RPMI7951 (cell line): ENCODE measurements around the gene RNF38. TPM values are rescaled to one million over a fixed set of nuclear protein-coding genes. Genes with fewer than 3 reads are reported as not detected.
"Not testable (repeated sequence)": the region's sequence is repeated elsewhere in the genome, so short reads cannot be mapped to it uniquely, and the experiment has no call there.

ENCODE experiments used
- DNase-seq: peaks from one replicate; pipeline ENCODE4 v3.0.0-alpha.2; 2012; ENCODE audit warnings: low read depth
- total RNA-seq: library from RNA; depleted of rRNA; stranded (reverse); fragments of >200 nt; shearing (Covaris generic); gene quantifications from 2 replicates; pipeline ENCODE4 v1.2.3, GENCODE V29; 2014

The RNF38 gene
- total RNA-seq, 1 experiment from 2014 or later: 25.4 TPM

DNA sequence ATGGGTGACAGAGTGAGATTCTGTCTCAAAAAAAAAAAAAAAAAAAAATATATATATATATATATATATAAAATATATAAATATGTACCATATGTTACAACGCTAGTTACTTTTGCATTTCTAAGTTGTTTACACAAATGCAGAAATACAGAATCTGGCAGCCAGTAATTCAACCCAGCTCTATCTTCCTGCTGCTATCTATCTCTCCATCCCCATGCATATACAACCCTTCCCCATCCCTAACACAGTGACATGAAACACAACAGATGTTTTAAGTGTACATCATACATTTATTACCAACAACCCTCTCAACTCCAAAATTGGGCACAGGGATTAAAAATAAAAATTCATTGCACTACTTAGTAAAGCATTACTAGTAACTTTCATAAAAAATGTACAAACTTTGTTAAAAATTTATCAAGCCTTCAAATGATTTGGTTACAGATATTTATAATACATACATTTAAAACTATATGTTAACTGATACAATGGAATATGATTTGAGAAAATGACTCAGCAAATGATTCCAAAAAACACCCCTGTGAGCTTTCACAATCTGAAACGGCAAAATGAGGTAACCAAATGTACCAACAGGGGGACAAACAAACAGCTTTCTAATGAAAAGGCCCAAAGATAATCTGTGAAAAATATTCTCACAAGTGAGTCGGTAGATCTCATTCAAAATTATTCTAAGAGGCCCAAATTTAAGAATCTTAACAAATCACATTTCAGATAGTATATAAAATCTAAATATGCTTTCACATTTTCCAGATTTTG is 63.8 kb downstream of the RNF38 start:
- DNase-seq: no peak

DNA sequence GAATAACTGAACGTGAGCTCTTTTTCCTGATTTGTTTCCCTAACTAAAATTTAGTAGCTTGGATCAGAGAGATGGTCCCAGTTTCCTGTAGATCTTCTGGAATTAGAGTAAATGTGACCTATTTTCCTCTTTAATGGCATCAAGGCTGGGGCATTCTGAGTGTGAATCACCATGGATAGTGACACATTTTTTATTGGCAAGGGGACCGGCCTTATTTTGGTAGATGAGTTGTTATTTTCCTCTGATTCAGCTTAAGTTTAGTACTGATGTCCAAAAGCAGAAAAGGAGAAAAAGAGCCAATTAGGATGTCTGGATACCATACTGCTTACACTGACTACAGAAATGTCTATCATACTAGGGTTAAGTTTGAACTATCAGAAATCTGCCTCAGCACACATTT is 68.1 kb downstream of the RNF38 start:
- no peak for DNase-seq

DNA sequence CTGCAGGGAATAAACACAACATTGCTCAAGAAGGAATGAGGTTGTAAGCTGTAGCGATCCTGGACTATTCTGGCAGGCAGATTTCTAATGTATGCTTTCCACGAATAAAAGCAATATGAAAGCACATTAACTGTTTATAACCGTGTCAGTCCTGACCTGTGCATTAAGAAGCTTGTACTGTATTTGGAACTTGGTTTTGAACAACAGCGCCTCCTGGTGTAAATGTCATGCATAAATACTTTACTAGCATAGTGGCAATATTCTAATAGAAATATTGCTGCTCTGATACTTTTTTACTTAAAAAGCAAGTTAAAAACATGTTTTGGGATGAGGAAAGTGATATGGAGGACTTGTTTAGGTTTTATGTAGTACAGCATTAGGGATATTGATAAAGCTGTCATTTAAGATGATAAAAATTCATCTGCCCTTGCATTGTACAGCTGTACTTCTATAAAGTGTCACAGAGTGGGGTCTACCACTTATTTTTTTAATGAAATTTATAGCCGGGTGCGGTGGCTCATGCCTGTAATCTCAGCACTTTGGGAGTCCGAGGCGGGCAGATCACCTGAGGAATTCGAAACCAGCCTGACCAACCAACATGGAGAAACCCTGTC is 71.2 kb downstream of the RNF38 start:
- peak; percentile 63 for DNase-seq

DNA sequence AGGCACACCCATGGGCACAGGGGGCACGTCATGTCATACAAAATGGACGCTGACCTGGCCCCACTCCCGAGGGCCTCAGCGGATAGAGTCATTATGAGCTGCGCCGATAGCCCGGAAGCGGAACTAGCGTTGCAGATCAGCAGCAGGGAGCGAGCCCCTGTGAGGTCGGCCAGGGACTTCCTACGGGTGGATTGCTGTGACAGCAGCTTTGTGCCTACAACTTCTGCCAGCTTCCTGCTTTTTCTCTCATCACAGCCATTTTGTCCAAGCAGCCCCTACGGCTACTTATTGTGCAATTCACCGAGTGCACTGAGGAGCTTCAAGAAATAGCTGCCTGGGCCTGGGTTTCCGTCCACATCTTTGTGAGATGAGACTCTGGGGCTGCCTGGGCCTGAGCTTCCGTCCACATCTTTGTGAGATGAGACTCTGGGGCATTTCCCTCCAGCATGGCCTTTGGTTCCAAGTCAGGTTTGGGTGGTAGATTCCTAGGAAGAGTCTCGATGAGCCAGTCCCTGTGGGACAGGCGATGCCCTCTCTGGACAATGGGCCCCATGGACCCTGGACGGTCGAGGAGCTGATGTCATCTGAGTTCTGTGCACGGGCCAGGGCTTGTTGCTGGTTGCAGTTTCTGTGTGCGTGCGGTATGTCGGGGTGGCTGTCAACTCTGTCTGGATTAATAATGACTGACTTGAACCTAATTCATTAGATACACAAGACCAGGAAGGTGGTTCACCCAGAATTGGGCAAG is 74.8 kb downstream of the RNF38 start:
- DNase-seq: no peak

DNA sequence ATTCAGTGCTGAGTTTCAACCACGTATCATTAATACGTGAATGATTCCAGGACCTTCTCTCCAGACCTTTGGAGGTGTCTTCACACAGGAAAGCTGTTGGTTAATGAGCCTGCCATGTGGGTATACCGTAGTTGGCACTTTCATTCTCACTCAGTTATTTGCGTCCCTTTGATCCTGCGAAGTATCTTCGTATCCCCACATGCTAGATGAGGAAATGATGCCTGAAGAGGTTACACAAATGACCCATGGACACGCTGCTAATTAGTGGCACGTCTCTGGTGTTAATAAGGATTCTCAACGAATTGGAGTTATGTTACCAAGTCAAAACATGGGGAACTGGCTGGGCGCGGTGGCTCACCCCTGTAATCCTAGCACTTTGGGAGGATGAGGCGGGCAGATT is 76.1 kb downstream of the RNF38 start:
- no peak for DNase-seq

DNA sequence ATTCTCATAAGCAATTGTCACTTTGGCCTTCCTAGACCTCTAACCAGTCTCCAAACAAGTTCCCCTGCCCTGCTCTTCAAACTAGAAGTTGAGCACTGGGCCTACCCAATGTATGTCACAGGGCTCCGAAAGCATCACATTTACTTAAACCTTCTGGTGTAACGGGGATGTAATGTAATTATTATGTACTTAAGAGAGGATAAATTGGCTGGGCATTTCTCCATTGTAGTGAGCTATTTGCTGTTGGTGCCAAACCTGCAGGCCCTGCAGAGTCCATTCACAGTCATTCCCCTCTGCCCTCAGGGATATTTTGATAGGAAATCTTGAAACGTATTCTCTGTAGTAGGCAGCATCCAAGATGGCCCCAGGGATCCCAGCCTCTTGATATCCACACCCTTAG is 77.6 kb downstream of the RNF38 start:
- DNase-seq: no peak

DNA sequence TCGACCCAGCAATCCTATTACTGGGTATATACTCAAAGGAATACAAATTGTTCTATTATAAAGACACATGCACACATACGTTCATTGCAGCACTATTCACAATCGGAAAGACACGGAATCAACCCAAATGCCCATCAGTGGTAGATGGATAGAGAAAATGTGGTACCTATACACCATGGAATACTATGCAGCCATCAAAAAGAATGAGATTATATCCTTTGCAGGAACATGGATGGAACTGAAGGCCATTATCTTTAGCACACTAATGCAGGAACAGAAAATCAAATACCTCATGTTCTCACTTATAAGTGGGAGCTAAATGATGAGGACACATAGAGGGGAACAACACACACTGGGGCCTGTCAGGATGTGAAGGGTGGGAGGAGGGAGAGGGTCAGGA is 78.2 kb downstream of the RNF38 start:
- not testable (repeated sequence) for DNase-seq

DNA sequence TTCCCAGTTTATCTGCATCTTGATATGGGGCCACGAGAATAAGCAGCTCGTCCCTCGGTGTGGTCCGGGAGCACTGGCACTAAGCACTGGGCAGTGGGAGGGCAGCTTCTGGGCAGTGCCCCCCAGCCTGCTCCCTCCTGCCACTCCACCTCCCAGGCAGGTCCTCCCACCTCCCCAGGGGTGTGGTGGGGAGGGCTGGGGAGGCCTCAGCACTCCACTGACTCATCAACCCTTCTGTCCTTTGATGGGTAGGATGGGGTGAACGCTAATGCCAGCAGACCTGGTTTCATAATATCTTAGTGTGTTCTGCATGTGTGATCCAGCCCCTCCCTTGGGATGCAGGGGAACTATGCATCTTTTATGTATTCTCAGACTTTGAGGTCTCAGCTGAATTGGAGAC is 79.6 kb downstream of the RNF38 start:
- DNase-seq: no peak

DNA sequence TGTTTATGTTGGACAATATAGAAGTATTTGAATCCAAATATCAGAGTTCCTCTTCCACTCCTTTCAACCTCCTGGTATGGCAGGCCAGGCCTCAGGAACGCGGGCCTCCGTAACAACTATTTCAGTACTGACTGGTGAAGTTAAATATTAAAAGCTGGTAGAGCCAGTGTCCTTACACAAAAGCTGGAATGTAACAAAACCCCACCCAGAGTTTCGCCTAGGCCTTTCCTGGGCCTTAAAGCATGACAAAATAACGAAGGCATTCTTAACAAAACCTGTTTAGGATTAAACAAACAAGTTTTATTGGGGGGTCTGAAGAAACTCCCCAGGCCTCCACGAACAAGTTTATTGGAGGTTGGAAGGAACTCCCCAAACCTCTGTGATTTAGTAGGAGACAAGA is 80.3 kb downstream of the RNF38 start:
- DNase-seq: no peak

DNA sequence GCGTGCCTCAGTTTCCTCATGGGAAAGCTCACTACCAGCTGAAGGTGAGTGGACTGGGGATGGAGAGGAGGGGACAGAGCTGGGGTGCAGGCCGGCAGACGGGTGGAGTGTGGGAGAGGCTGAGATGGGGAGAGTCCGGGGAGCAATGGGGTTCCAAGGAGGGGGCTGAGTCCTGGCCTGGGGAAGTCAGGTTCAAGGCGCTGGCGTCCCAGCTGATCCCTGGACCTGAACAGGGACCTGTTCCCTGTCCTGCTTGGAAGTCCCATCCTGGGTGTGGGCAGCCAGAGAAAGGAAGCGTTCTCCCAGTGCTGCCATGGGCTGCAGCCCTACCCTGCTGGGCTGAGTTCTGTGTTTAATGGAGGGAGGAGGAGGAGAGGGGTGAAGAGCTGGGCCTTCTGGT is 80.9 kb downstream of the RNF38 start:
- no peak for DNase-seq

DNA sequence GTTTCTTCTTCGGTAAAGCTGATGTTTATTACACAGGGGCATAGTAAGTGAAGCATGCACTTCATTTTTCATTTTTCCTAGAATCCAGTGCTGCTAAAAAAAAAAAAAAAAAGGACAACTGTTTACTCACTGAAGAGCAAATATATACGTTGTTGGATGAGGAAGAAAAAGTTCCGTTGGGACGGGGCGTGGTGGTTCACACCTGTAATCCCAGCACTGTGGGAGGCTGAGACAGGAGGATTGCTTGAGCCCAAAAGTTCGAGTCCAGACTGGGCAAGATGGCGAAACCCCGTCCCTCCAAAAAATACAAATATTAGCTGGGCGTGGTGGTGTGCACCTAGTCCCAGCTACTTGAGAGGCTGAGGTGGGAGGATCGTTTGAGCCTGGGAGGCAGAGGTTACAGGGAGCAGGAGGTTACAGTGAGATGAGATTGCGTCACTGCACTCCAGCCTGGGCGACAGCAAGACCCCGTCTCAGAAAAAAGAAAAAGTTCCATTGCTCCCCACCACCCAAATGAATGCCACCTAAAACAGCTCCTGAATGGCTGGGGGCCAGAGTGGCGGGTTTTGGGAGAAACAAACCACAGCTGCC is 81.8 kb downstream of the RNF38 start:
- DNase-seq: no peak

DNA sequence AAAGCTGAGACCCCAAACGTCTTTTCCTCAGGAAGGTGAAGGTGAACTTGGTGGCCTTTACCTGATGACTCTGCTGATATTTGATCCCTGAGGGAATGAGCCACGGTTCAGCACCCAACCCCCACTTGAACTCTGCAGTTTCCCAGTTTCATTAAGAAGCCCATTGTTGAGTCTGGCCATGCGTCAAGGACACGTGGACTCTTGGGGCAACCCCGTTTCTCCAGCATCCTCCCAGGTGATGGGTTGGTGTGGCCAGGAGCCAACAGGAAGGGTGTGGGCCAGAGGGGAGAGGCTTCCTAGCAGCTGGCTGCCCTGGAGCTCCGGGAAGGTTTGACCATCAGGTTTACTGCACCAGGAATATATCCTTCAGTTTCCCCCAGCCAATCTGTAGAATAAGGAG is 82.3 kb downstream of the RNF38 start:
- DNase-seq: peak; percentile 13

DNA sequence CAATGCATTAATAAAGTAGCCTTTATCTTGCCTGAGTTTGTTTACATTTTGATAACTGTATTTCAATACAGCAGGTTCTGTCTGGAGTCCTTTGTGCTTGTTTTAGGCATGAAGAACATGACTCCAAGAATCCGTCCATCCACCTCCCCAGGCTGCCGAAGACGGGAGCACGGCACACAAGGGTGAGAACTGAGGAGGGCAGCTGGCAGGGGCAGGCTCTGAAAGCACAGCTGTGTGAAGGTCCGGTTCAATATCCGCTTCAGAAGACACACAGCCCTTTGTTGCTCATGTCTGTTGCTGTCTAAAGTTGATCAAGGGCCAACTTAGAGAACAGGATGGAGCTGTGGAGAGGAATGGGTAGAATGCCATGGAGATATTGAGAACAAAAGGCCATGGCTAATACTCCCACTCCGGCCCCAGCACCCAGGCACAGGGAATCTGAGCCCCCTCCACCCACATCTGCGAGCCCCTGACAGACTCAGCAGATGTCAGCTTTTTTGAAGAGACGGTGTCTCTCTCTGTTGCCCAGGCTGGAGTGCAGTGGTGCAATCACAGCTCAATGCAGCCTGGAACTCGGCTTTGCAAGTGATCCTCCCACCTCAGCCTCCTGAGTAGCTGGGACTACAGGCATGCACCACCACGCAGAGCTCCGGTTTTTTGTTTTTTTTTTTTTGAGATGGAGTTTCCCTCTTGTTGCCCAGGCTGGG is 83.3 kb downstream of the RNF38 start:
- peak; percentile 51 for DNase-seq

DNA sequence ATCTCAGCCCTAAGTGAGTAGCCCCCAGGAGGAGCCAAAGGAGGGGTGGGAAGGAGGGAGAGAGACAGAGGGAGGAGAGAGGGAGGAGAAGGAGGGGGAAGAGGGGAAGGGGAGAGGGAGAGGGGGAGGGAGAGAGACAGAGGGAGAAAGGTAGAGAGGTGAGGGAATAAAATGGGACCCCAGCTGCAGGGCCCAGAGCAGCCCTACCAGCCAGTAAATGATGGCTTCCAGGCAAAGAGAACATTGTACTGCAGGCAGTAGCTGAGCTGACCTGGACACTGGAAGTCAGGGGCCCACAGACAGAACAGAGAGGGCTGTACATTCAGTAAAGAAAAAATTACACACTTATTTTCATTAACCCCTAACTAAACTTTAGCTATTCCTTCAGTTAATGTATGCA is 84.0 kb downstream of the RNF38 start:
- DNase-seq: no peak

DNA sequence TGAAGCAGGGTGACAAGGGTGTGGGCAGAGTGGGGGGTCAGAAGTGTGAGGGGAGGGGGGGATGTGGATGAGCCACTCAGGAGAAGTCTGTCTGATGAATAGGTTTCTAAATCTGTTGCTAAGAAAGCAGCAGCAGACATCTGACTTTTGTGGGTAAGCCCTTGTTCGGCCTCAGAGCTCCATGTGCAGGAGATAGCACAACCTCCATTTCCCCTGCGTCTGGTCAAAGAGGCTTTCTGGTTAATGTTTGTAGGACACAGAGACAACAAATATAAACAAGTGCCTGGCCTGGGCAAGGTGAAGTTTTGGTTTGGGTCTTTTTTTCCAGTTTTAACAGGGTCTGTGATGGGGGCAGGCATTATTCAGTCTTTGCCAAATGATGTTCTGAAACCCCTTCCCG is 84.8 kb downstream of the RNF38 start:
- DNase-seq: no peak

DNA sequence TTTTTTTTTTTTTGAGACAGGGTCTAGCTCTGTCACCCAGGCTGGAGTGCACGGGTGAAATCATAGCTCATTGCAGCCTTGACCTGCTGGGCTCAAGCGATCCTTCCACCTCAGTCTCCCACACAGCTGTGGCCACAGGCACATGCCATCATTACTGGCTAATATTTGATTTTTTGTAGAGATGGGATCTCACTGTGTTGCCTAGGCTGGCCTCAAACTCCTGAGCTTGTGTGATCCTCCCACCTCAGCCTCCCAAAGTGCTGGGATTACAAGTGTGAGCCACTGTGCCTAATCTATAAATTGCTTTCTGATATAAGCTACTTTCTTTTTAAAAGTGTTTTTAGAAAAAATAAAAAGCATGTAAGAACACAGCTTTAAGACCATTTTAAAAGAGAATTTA is 85.3 kb downstream of the RNF38 start:
- no peak for DNase-seq

DNA sequence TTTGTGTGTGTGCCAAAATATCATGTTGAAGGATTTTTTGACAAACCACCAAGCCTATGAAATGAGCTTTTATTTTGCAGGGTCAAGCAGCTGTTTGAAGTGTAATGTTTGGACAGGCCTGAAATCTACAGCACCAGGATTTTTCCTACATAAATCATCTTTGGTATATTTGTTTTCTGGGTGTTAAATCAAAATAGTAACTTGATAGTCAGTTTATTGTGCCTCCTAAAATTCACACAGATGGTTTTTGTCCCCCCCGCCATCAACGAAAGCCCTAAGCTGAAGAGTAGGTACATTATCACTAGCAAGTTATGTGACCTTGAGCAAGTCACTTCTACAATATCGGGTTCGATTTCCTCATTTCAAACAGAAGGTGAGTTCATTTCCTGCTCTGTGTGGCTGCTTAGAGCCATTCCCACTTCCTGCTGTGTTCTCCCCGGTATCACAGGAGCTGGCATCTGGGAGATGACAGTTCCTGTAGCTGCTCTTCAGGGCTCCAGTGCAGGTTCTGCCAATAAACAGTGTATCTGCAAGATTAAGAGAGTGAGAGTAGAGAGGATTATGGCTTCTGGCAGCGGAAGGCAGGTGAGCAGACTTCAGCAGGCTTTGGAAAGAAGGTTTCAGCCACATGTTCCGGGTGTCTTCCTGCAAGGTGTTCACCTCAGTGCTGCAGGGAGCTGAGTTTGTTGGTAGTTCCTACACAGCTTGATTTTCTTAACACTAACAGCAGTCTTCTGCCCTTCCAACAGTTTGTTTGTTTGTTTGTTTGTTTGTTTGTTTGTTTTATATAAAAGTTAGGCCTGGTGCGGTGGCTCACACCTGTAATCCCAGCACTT is 93.4 kb downstream of the RNF38 start:
- DNase-seq: no peak

DNA sequence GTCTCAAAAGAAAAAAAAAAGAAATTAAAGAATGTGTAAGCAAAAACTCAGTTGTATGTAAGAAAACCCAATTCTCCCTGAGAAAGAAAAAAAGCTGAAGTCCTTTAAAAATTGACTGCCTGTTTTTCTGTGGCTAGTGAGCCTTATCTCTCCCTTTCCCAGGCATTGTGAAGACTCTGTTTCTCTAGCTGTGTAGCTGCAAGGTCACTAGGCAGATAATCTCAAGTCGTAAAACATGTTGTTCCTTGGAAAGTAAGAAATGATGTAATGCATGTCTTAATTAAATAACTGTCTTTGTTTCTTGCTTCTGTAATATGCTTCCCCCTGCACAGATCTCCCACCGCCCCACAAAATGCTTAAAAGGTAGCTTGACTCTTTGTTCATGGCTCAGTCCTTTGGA is 95.7 kb downstream of the RNF38 start:
- DNase-seq: not testable (repeated sequence)

DNA sequence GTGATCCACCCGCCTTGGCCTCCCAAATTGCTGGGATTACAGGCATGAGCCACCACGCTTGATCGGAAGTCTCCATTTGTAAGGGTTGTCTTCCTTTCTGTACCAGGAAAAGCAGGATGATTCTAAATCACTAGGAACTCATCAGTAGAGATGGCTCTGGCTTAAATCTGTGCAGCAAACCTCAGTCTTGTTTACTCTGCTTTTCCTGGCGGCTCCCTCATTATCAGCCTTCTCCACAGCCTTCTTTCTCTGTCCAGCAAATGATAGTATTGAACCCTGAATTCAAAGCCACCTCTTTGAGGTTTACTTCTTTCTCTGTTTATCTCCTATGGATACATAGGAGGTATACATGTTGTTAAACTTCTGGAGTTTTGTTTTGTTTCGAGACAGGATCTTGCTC is 98.8 kb downstream of the RNF38 start:
- DNase-seq: no peak

DNA sequence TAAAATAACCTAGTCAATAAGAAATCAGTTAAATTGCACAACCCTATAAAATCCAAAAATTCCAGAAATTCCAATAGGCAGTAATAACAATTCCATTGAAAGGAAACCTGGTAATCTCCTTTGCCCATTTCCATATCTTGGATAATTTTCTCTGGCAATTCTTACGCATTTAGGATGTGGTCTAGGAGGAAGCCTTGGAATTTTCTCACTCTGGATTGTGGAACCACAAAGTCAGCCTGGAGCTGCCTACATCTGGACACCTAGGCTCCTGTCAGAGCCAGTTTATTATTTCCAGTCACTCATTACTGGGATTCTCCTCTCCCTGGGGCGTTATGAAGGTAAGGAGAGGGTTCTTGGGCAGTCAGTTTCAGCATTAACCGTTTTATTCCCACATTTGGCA is 101.5 kb downstream of the RNF38 start:
- peak; percentile 80 for DNase-seq

DNA sequence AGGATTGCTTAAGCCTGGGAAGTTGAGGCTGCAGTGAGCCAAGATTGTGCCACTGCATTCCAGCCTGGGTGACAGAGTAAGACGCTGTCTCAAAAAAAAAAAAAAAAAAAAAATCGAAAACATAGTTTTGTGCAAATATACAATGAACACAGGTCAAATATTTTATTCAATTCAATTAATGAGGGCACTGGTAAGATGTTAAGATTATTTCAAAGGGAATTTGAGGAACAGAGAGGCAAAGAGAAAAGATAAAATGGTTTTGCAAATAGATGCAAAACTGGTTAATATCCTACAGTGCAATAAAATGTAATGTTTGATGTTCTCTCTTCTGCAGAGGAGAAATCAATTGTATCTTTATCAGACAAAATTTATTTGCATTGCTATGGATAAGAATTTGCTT is 102.3 kb downstream of the RNF38 start:
- no peak for DNase-seq
